EH (cell line): ENCODE data around the gene LARGE1.

Experiments
- DNase-seq: peaks from one replicate; pipeline ENCODE4 v3.0.0-alpha.2; 2015; ENCODE audit warnings: low read depth

Gene LARGE1

DNA sequence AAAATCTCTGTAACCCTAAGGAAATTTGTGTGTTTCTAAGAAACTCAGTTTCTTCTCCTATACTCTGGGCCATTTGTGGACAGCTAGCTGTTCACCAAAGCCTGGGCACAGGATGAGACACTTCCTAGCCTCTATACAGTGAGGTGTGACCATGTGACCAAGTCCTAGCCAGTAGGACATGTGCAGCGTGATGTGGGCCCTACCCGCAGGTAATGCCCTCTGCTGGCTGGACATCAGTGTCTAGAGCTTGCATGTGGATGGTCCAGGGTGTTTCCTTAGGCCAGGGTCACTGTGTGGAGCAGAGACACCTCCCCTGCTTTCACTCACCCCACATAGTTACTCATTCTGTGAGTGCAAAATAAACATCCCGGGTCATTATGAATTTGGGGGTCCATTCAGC, 100.5 kb downstream of the LARGE1 start:
- DNase-seq = no peak

DNA sequence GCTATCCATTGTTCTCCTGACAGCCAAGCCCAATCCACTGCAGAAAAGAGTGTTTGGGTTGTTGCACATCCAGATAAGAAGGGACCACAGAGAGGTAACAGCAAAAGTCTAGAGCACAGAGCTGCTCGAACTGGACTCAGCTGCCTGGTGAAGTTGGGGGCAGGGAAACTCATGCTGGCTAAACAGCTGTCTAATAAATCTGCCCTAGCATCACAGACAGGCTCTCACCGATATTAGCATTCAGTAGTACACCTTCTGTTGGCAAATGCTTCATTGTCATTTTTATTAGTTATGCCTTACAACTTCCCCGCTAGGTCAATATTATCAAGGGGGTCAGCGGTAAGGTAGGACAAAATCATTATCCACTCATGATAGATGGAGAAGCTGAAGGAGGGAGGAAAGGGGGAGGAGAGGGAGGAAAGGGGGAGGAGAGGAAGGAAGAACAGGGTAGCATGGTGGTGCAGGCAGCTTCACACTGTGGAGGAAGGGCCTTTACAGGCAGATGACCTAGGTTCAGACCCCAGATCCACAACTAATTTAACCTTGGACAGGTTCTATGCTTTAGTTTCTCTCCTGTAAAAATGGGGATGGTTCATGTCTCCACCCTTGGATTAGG, 102.7 kb downstream of the LARGE1 start:
- no peak for DNase-seq

DNA sequence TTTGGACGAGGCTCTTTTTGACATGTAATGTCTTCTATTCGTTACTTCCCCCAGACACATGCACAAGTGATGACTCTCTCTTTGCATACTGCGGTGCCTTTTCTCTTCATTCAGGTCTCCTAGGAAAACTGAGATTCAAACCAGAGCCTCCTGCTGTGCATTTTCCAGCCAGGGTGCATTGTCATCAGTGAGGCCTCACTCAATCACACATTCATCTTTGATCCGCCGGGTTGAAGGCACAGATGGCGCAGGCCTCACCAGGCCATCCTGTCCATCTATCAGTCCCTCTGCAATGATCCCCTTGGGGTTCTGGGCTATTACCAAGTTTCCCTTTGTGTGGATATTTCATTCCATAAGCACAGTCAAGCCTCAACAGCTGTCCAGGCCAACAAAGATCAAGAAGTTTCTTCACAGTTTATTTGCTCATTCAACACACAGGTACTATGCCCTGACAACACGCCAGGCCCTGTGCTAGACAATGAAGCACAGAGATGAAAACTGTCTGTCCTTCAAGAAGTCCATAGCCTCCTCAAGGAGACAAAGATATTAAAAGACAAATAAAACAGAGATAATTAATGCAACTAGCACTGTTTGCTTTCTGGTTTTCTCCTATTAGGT, 107.8 kb downstream of the LARGE1 start:
- DNase-seq = no peak

DNA sequence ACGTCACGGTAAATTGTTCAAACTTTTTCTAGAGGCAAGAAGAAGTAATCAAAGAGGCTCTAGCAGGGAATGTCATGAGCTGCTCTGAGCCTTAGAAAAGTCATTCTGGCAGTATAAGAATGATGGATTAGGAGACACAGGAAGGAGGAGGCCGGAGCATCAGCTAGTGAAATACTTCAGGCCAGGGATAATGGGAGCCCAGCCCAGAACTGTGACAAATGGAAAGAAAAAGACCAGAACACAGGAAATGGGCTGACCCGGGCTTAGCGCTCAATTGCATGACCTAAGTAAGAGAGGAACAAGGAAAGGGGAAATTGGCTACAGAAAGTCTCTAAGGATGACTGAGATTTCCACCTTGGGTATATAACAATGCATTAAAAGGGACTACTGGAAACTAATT, 108.6 kb downstream of the LARGE1 start:
- peak; percentile 74 for DNase-seq

DNA sequence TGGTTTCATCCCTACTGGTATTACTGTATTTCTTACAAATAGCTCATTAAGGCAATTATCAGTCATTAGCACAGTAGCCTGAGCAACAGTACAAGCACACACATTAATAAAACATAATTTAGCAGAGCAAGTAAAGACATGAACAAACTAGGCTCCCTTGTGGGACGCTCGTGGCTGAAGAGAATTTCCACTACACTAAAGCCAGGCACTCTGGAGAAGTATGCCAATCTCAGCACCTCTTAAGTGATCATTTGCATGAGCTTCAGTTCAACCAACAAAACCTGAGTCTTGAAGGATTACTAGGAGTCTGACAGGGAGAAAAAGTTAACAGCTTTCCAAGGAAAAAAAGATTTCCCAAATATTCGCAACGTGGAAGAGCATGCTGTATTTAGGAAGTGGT, 109.1 kb downstream of the LARGE1 start:
- no peak for DNase-seq

DNA sequence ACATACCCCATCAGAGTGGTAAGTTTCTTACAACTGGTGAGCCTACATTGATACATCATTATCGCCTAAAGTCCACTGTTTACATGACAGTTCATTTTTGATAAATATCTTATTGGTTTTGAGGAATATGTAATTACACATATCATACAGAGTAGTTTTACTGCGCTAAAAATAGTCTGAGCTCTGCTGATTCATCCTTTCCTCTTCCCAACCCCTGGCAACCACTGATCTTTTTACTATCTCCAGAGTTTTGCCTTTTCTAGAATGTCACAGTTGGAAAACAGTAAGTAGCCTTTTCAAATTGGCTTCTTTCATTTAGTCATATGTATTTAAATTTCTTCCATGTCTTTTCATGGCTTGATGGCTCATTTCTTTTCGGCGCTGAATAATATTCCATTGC, 112.8 kb downstream of the LARGE1 start:
- peak; percentile 66 for DNase-seq

DNA sequence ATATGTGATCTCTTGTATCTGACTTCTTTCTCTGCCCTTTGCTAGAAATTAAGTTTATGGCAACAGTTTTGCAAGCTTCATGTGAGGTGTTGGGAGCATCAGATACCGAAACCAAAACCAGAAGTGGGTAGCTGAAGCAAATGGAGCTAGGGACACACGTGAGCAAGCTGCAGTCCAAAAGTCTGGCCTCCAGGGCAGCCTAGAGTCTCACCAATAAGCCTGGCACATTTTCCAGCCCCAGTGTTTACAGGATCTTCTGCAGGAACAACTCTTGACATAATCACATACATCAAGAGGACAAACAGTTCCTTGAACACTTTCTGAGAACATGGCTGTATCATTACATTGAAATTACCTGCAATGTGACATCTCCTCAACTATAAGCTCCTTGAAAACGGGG, 114.1 kb downstream of the LARGE1 start:
- peak; percentile 29 for DNase-seq

DNA sequence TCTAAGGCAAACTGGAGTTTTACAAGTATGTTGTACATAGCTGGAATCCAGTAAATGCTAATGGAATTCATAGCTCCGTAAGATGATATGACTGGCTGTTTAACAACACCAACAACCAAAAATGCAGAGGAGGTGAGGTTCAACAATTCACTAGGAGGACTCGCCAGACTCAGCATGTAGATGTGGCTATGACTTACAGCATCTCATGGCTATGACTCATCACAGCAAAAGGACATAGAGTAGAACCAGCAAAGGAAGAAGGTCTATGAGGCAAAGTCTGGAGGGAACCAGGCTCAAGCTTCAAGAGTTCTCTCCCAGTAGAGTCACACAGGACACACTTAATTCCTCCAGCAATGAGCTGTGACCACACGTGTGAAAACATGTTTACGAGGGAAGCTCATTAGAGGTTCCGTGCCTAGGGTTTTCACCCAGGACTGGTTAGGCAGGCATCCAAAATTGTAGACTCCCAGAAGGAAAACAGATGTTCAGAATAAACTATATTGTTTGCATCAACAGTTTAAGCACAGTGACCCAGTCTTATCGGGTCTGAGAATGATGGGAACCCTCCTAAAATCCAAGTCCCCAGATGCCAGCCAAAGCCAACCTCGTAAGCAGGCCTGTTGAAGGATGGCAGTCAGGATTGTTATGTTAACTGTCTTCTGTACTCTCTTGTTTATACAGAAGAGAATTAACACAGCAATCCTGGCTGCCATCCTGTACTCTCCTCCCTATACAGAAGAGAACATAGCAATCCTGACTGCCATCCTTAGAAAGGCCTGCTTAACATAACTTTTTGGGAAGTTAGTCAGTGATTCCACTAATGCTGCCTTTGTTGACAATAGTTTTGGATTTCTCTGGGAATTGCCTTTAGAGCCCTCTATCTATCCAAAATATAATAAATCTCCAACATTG, 116.6 kb downstream of the LARGE1 start:
- DNase-seq = peak; percentile 94

DNA sequence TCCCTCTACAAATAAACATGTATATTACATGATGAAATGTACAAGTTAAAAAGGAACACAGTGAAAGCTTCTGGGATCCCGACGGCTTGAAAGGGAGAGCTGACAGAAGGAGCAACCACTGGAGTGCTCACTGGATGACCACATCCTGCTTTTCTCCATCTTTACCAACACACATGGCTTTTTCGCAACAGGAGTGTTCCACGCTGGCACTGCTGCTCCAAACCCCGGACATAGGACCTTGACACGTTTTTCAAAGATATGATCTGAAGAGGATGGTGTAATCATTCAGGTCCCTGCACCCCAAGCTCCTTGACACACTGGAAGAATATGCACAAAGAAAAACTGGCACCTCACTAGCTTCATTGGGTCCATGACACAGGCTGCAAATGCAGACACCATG, 121.9 kb downstream of the LARGE1 start:
- no peak for DNase-seq

DNA sequence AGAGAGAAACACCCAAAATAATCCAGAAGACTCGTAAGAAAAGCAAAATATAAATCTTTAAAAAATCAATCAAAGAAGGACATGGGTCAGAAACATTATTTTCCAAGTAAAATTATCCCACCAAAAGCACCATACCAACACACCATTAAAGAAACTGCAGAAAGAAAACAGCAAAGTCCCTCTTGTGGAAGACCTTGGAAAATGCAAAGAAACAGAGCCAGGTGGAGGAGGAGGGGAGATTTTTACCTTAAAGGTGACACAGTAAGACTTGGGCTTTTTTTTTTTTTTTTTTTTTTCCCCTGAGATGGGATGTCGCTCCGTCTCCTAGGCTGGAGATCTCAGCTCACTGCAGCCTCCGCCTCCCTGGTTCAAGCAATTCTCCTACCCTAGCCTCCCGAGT, 123.8 kb downstream of the LARGE1 start:
- DNase-seq = no peak

DNA sequence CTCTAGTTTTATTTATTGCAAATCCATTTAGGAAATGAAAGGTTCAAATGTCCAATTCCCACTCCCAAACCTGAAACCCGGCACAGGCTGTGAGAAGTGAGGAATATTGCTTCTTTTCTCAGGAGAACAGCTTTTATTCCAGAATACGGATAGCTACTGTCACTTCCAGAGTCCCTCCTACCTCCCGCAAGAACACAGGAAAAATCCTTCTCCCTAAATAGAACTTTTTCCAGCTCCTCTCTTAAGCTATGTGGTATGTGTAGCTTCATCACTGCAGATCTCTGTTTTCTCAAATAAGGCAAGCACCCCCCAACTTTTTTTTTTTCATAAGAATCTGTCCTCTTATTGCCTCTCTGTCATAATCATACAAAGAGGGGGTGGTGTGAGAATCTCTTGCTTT, 126.8 kb downstream of the LARGE1 start:
- DNase-seq = no peak

DNA sequence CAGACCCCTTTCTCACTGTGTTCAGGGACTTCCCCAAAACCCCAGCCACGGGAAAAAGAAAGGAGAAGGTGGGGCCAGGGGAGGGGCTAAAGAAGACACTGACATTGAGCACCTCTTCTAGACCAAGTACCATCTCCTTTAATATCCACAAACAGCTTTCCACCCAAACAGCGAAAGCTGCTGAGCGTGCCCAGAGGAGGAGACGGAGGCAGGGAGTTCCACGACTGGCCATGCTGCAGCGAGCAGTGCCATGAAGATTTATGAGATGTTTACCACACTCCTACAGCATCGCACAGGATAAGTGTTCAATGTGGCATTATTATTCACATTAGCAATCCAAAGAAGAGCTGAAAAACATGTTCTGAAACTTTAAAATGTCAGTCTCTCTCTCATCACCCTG, 127.4 kb downstream of the LARGE1 start:
- DNase-seq = no peak

DNA sequence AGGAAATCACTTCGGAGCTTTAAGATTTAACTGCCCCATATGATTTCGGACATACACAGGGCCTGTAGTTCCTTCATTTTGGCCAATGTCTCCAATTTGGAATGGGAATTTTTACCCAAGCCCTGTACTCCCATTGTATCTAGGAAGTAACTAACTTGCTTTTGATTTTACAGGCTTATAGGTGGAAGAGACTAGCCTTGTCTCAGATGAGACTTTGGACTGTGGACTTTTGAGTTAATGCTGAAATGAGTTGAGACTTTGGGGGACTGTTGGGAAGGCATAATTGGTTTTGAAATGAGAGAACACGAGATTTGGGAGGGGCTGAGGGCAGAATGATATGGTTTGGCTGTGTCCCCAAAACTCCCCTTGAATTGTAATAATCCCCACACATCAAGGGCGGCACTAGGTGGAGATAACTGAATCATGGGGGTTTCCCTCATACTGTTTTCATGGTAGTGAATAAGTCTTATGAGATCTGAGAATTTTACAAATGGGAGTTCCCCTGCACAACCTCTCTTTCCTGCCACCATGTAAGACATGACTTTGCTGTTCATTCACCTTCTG, 130.5 kb downstream of the LARGE1 start:
- no peak for DNase-seq

DNA sequence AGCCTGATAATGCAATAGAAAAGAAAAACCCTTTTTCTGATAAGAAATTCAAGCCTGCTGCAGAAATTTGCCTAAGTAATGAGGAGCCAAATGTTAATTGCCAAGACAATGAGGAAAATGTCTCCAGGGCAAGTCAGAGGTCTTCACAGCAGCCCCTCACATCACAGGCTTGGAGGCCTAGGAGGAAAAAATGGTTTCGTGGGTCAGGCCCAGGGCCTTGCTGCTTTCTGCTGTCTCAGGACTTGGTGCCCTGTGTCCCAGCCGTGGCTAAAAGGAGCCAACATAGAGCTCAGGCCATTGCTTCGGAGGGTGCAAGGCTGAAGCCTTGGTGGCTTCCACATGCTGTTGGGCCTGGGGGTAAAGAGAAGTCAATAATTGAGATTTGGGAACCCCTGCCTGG, 131.3 kb downstream of the LARGE1 start:
- DNase-seq = no peak

DNA sequence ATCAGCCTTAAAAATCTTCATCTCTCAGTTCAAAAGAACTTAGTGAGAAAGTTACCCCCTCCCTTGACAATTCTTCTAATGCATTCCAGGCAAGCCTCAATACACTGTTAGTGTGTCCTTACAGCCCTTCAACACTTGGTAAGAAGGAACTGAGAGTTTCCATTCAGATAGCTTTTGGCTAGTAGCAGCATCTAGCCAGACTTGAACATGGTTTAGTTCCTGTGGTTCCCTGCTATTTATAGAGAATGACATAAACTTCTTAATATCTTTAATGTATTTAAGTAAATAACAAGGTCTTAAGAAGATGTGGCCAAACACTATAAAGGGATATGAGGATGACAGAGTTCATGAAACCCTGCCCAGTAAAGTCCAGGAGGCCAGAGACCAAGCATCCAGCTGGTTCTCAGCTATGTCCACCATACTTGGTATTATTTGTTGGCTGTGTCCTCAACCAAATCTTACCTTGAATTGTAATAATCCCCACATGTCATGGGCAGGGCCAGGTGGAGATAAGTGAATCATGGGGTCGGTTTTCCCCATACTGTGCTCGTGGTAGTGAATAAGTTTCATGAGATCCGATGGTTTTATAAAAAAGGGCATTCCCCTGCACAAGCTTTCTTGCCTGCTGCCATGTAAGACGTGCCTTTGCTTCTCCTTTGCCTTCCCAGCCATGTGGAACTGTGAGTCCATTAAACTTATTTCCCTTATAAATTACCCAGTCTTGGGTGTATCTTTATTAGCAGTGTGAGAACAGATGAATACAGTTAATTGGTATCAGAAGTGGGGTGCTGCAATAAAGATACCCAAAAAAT, 132.4 kb downstream of the LARGE1 start:
- DNase-seq = peak; percentile 22

DNA sequence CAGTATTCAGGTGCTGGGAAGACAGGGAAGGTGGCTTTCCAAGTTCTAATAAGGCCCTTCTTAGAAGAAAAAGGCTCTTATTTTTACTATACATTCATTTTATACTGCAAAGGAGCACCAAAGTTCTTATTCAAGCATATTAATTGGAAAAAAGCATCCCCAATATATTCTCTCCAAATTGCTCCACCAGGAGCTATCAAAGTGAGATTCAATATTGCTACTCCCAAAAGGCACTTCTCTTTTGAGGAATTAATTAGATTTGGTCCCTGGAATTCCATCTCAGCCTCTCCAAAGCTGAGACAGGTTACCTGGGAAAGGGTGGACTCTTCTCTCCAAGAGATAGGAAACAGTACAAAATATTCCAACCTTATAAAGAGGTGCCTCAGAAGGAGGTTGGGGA, 134.1 kb downstream of the LARGE1 start:
- no peak for DNase-seq

DNA sequence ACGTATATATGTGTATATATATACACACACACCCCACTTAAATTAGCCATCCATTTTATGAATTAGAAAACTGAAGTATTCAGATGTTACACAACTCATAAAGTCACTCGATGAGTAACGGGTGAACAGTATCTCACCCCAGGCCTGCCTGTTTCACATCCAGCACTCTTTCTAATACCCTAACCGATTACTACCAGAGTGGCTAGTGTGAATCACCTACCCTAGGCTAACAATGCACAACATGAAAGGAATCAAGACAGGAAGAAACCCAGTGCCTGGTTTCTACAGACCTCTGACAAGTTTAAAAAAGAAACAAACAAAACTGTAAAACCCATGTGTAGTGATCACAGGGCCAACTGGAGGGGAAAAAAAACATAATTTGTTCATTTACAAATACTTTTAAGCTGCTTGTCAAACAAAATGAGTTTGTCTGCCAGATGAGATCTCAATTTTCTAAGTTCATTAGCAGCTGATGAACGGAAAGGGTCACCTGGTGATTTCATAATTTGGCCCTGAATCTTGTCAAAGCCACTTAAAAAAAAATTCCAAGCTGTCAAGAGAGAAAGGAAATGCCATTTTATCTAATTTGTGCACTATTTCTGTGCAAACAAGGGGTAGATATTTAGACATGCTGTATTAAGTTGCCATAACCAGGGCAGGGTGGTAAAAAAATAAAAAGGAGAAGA, 134.8 kb downstream of the LARGE1 start:
- peak; percentile 75 for DNase-seq

DNA sequence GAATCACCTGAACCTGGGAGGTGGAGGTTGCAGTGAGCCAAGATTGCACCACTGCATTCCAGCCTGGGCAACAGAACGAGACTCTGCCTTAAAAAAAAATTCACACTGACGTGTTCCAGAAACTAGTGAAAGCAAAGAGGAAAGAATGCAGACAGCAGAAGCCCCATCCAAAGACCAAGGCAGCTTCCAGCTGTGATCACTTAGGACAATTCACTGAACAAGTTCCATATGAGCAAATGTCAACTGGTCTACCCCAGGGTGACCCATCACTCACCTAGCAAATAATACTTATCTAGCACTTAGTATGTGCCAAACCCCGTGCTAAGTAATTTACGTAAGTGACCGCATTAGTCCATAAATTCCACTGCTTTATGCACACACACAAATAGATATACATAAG, 138.9 kb downstream of the LARGE1 start:
- peak; percentile 48 for DNase-seq

DNA sequence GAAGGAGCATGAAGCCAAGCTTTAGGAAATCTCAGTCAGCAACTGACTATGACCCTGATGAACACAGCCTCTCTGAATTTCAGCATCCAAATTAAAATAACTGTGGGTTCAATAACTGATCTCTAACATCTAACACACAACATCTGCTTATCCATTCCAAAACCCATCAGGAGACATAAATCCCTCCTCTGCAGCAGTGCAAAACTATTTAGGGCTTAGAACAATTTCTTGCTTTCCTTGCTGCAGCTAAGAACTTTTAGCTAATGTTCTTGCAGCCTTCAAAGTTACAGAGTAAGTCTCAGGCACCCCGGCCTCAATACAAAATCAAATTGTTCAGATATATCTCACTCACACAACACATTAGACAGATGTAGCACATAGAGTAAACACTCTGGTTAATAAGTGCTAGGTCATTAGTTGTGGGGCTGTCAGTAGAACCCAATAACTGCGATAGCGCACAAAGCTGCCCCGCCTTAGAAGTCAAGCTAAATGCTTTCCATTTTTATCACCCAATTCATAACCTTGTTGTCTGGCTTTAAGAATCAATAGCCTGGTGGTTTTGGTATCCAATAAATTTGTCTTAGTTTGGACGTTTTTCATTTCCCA, 139.6 kb downstream of the LARGE1 start:
- no peak for DNase-seq

DNA sequence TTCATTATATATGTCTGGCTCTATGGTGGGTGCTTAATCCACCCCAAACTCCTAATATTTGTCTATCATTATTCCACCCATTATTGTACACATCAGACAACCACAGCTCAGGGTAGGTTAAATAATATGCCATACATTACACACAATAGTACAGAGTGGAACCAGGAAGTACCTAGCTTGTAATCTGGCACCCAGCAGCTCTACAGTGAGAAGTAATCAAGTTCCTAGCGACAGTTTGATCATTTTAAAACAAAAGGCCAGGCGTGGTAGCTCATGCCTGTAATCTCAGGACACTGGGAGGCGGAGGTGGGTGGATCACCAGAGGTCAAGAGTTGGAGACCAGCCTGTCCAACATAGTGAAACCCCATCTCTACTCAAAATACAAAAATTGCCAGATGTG, 141.0 kb downstream of the LARGE1 start:
- DNase-seq = no peak

DNA sequence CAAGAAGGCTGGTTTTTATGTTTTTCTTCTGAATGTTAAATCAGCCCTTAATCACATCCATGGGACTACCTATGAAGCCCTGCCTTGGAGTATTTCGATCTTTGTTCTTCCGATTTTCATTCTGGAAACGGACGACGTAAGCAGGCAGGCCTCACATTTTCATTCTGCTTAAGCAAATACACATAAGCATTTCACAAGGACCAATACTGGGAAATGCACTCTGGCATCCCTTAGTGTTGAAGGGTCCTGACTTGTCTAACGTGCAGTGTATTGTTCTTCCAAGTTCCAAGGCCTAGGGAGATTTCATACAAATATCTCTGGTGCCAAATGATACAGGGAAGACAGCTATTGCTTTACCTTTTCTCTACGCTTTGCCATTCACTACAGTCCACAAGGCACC, 143.8 kb downstream of the LARGE1 start:
- no peak for DNase-seq
